HEK293T (cell line): ENCODE measurements around the gene TTLL4.

Experiments used
- CTCF ChIA-PET: fragments of 350-600 bp; formaldehyde crosslinking; extraction: SDS; loops from one replicate; lab custom pipeline; 2021; ENCODE audit warnings: antibody characterized with exemption, inconsistent platforms; lab: Yijun Ruan, JAX
- POLR2A ChIA-PET: fragments of 350-600 bp; formaldehyde crosslinking; extraction: SDS; loops from one replicate; lab custom pipeline; 2020; ENCODE audit warnings: antibody characterized with exemption, inconsistent platforms; lab: Yijun Ruan, JAX
- DNase-seq: peaks from one replicate; pipeline ENCODE4 v3.0.0; 2012; ENCODE audit warnings: mixed read lengths; ENCODE audit errors: extremely low spot score
- ARNT ChIP-seq: fragments of 450-650 bp; IDR thresholded peaks from 2 replicates; pipeline ENCODE4 v1.6.1; 2017; ENCODE audit warnings: mild to moderate bottlenecking
- BHLHE40 ChIP-seq: fragments of 450-650 bp; IDR thresholded peaks from 2 replicates; pipeline ENCODE4 v1.6.1; 2016; ENCODE audit warnings: mild to moderate bottlenecking, moderate library complexity, borderline replicate concordance
- CTBP1 ChIP-seq: fragments of 450-650 bp; IDR thresholded peaks from 2 replicates; pipeline ENCODE4 v1.6.1; 2016; ENCODE audit warnings: borderline replicate concordance
- ELF4 ChIP-seq: fragments of 450-650 bp; IDR thresholded peaks from 2 replicates; pipeline ENCODE4 v1.6.1; 2017; ENCODE audit warnings: antibody characterized with exemption
- FOXA1 ChIP-seq: fragments of 450-650 bp; IDR thresholded peaks from 2 replicates; pipeline ENCODE4 v1.6.1; 2016; ENCODE audit warnings: mild to moderate bottlenecking
- FOXK2 ChIP-seq: fragments of 450-650 bp; IDR thresholded peaks from 2 replicates; pipeline ENCODE4 v1.6.1; 2016; ENCODE audit warnings: mild to moderate bottlenecking
- FOXM1 ChIP-seq: fragments of 450-650 bp; IDR thresholded peaks from 2 replicates; pipeline ENCODE4 v1.6.1; 2017; ENCODE audit warnings: mild to moderate bottlenecking, borderline replicate concordance
- HDGF ChIP-seq: fragments of 450-650 bp; IDR thresholded peaks from 2 replicates; pipeline ENCODE4 v1.6.1; 2017; ENCODE audit warnings: antibody characterized with exemption, borderline replicate concordance
- L3MBTL2 ChIP-seq: fragments of 450-650 bp; conservative IDR thresholded peaks from 2 replicates; pipeline ENCODE4 v1.6.1; 2016; ENCODE audit warnings: mild to moderate bottlenecking
- LEF1 ChIP-seq: fragments of 450-650 bp; IDR thresholded peaks from 2 replicates; pipeline ENCODE4 v1.6.1; 2017; ENCODE audit warnings: mild to moderate bottlenecking, borderline replicate concordance
- NFRKB ChIP-seq: fragments of 450-650 bp; IDR thresholded peaks from 2 replicates; pipeline ENCODE4 v1.6.1; 2016; ENCODE audit warnings: mild to moderate bottlenecking, moderate library complexity
- SP1 ChIP-seq: fragments of 450-650 bp; IDR thresholded peaks from 2 replicates; pipeline ENCODE4 v1.6.1; 2017
- SUZ12 ChIP-seq: fragments of 450-650 bp; IDR thresholded peaks from 2 replicates; pipeline ENCODE4 v1.6.1; 2016; ENCODE audit warnings: mild to moderate bottlenecking
- TARDBP ChIP-seq: fragments of 450-650 bp; IDR thresholded peaks from 2 replicates; pipeline ENCODE4 v1.6.1; 2016
- ZNF384 ChIP-seq: fragments of 450-650 bp; IDR thresholded peaks from 2 replicates; pipeline ENCODE4 v1.6.1; 2016
- TF ChIP-seq, protein P1 (sequence below): fragments of 450-650 bp; IDR thresholded peaks from 2 replicates; pipeline ENCODE4 v1.6.1; 2016

The TTLL4 gene

DNA sequence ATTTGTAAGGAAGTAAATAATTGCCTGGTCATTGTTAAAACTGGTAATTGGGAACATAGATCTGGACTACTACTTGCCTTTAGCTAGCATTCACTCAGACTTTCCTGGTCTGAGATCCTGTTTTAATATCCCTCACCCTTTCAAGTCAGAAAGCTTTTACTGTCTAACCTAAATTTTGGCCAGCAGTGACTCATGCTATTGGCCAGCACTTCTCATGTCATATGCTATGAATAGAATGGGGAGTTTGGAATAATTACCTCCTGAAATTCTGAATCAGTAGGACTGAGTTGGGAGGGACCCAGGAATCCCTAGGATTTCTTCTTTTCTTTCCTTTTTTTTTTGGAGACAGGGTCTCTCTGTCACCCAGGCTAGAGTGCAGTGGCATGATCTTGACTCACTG is 19.4 kb upstream of the TTLL4 start:
- CTCF ChIA-PET: no interaction called here
- no peak for TF ChIP-seq TARDBP
- TF ChIP-seq BHLHE40: no peak
- no peak for TF ChIP-seq FOXM1
- TF ChIP-seq CTBP1: no peak
- no peak for TF ChIP-seq ZNF384
- TF ChIP-seq, protein P1, sequence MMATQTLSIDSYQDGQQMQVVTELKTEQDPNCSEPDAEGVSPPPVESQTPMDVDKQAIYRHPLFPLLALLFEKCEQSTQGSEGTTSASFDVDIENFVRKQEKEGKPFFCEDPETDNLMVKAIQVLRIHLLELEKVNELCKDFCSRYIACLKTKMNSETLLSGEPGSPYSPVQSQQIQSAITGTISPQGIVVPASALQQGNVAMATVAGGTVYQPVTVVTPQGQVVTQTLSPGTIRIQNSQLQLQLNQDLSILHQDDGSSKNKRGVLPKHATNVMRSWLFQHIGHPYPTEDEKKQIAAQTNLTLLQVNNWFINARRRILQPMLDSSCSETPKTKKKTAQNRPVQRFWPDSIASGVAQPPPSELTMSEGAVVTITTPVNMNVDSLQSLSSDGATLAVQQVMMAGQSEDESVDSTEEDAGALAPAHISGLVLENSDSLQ: no peak
- no peak for TF ChIP-seq ARNT
- no peak for TF ChIP-seq FOXA1
- no peak for TF ChIP-seq SP1
- TF ChIP-seq HDGF: no peak
- no peak for TF ChIP-seq NFRKB
- no peak for TF ChIP-seq L3MBTL2
- no peak for TF ChIP-seq ELF4
- no peak for TF ChIP-seq FOXK2
- TF ChIP-seq SUZ12: no peak
- TF ChIP-seq LEF1: no peak
- POLR2A ChIA-PET: no interaction called here
- DNase-seq: no peak

- TF ChIP-seq HDGF (no peak), LEF1 (no peak), FOXA1 (no peak), SUZ12 (no peak), NFRKB (no peak)
- ChIA-PET POLR2A (no interaction called here), CTCF (interaction anchor here (0.9 kb wide), 1 partner anchor 16 kb away, joined by 3 read pairs; the partner anchor contains the start of gene TTLL4)
- no peak for DNase-seq
These were observed 16.1 kb upstream of the TTLL4 start for GRCh38 chr2:218694405-218695145.

DNA sequence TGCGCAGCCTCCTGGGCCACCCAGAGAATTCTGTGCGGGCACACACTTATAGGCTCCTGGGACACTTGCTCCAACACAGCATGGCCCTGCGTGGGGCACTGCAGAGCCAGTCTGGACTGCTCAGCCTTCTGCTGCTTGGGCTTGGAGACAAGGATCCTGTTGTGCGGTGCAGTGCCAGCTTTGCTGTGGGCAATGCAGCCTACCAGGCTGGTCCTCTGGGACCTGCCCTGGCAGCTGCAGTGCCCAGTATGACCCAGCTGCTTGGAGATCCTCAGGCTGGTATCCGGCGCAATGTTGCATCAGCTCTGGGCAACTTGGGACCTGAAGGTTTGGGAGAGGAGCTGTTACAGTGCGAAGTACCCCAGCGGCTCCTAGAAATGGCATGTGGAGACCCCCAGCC is 11.8 kb upstream of the TTLL4 start:
- TF ChIP-seq L3MBTL2 (no peak), ZNF384 (no peak), CTBP1 (no peak), SP1 (no peak), FOXM1 (no peak), TARDBP (no peak), SUZ12 (no peak), LEF1 (no peak)
- TF ChIP-seq, protein P1: no peak
- ChIA-PET CTCF (no interaction called here), POLR2A (interaction anchor here (0.5 kb wide), 1 partner anchor 580 kb away, joined by 3 read pairs; no protein-coding TSS in a partner anchor)
- DNase-seq: no peak

DNA sequence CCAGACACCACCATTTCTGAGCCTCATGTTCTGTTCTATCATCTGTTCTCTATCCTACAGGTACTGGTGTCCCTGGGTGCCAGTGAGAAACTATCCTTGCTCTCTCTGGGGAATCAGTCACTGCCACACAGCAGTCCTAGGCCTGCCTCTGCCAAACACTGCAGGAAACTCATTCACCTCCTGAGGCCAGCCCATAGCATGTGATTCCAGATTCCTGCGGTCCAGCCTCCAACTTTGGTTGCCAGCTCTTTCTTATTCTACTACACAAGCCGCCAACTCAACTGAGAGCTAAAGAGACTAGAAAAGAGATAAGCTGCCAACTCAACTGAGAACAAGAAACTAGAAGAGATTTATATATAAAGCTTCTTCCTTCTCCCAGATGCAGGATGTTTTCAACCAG is 8.8 kb upstream of the TTLL4 start:
- ChIA-PET CTCF (no interaction called here), POLR2A (interaction anchor here (0.8 kb wide), 1 partner anchor 8 kb away, joined by 3 read pairs; no protein-coding TSS in a partner anchor)
- no peak for DNase-seq
- TF ChIP-seq FOXM1 (no peak), L3MBTL2 (no peak), LEF1 (no peak), BHLHE40 (no peak), NFRKB (no peak), SUZ12 (no peak), FOXA1 (no peak)

- DNase-seq: no peak
- CTCF ChIA-PET: no interaction called here
- POLR2A ChIA-PET: no interaction called here
- TF ChIP-seq SUZ12 (no peak), ARNT (no peak), ZNF384 (no peak), TARDBP (no peak), FOXK2 (no peak), HDGF (no peak), SP1 (no peak), FOXA1 (no peak), FOXM1 (no peak)
These were observed 7.3 kb upstream of the TTLL4 start for GRCh38 chr2:218703341-218703740.

DNA sequence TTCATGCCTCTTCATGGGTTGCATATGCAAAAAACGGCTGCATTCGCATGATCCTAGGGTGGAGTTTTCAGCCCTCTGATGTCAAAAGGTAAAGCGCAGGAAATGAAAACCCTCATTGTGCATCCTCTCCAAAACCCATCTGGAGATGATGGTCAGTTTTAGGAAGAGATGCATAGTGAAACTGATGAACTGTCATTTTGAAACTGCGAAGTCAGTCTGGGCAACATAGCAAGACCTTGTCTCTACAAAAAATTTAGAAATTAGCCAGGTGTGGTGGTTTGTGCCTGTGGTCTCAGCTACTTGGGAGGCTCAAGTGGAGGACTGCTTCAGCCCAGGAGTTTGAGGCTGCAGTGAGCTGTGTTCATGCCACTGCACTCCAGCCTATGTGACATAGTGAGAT is 2.5 kb upstream of the TTLL4 start:
- no peak for DNase-seq
- TF ChIP-seq HDGF: no peak
- TF ChIP-seq NFRKB: no peak
- no peak for TF ChIP-seq FOXA1
- no peak for TF ChIP-seq ZNF384
- no peak for TF ChIP-seq L3MBTL2
- TF ChIP-seq SP1: no peak
- no peak for TF ChIP-seq ARNT
- no peak for TF ChIP-seq ELF4
- TF ChIP-seq FOXM1: no peak
- TF ChIP-seq, protein P1: no peak
- no peak for TF ChIP-seq FOXK2
- no peak for TF ChIP-seq CTBP1
- TF ChIP-seq LEF1: no peak
- TF ChIP-seq BHLHE40: no peak
- no peak for TF ChIP-seq TARDBP
- TF ChIP-seq SUZ12: no peak
- ChIA-PET POLR2A (no interaction called here), CTCF (interaction anchor here (0.8 to 1.1 kb wide), 2 partner anchors 11 to 21 kb away, joined by 3 read pairs; no protein-coding TSS in a partner anchor)
